GM18511 (cell line): Measurements from ENCODE around the gene SAMD11.

Experiments used
- ATAC-seq: cut with Tn5 transposase; IDR thresholded peaks from one replicate; pipeline ENCODE4 v1.9.1; 2021; ENCODE audit warnings: mild to moderate bottlenecking, moderate library complexity; ENCODE audit not compliant: unreplicated experiment

SAMD11 gene

DNA sequence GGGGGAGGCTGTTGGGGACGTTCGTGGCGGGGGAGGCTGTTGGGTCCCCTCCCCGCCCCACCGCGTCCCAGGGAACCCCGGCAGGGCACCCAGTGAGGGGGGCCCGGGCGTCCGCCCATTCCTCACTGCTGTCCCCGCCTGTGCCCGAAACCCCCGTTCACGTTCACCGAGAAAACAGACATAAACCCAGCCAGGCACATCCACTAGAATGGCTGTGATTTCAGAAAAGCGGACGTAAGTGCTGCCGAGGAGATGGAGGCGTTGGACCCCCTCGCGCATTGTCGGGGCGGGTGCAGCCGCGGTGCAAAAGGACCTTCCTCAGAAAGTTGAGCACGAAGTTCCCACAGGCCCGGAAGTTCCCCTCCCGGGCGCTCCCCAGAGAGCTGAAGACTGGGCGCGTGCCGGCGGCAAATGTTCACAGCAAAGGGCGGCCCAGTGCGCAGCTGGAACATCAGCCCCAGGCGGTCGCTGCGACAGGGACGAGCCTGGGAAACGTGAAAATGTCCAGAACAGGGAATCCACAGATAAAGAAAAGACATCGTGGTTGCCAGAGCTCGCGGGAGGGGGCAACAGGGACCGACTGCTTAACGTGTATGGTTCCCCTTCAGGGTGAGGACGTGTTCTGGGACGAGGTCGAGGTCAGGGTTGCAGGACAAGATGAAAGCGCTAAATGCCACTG, 18.5 kb upstream of the SAMD11 start:
- ATAC-seq: no peak

DNA sequence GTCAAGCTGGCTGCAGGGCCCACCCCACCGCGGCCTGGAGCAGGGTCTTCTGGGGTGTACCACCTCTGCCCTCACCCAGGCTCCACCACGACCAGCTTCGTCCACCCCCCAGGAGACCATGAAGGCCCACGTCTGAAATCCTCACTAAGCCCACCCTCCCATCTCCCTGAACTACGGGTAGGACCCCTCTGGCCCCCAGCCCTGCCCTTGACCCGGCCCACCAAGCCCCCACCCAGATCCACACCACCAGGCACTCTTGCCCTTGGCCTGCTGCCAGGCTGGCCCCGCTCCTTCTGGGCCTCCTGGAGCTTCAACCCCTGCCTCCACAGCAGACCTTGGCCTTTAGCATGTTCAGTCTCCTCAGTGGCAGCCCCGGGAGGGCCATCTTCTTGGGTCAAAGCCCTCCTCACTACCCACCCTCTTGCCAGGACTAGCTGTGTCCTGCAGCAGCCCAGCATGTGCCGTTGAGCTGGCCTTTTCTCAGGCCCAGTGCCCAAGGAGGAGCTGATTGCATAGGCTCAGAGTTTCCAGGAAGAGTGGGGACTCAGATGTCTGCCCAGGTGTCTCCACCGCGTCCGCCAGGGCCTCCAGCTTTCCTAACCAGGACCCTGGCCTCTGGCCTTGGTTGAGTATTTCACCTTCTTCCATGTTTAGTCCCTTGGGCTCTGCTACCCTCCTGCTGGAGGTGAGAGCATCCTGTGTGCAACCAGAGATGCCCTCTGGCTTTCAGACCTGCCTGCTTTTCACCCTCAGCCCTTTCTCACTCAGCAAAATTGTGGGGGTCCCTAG, 17.7 kb upstream of the SAMD11 start:
- no peak for ATAC-seq

- ATAC-seq: no peak
Measured at GRCh38 chr1:906600-907420, 16.9 kb upstream of the SAMD11 start.

DNA sequence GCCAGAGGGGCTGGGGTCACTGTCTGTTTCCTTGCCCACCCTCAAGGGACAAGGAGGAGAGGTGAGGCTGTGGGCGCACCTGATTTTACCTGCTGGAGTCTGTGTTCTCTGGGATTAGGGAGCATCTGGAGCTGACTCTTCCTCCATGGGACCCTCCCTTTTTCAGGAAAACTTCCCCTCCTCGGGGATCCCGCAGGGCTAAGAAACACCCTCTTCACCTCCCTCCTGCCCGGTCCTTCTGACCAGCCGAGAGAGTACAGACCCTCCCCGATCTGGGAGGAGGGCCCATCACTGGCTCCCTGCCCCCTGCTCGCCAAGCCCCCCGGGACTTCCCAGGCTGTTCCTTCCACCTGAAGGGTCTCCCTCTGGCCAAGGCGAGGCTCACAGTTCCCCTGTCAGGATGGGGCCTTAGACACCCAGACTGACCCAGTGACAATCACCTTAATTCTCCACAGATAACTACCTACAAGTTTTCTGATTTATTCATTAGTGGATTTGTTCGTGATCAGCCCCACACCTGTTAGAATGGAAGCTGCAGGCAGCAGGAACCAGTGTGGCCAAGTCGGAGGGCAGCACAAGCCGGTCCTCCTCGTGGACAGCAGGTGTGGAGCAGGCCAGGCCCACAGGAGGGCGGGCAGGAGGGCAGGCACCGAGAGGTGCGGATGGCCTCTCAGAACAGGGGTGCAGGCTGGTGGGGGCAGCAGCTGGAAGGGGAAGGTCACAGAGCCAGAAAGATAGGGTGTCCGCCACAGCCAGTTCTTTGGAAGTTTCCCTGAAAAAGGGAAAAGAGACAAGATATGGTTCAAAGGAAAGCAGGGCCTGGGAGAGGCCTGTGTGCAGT, 15.9 kb upstream of the SAMD11 start:
- ATAC-seq: no peak

- ATAC-seq: no peak
Measured at GRCh38 chr1:908661-909060, 15.1 kb upstream of the SAMD11 start.

DNA sequence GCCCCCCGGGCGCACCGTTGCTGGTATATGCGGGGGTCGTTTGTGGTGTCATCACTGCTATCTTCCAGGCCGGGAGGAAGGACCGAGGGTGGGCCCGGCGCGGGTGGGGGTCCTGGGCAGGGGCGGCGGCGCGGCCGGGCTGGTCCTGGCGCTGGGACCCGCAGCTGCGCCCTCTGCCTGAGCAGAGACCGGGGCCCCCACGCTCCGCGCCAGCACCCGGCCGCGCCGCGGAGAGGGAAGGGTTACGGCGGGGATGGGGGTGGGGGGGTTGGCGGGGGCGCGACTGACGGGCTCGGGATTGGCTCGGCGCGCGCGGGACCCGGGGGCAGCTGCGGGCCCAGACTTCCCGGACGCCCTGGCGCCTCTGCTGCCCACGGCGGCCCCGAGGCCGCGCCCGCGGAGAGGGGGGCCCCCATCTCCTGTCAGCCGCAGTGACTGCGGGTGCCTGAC, 13.8 kb upstream of the SAMD11 start:
- no peak for ATAC-seq

GRCh38 chr1:910311-910880, 13.3 kb upstream of the SAMD11 start:
- no peak for ATAC-seq

DNA sequence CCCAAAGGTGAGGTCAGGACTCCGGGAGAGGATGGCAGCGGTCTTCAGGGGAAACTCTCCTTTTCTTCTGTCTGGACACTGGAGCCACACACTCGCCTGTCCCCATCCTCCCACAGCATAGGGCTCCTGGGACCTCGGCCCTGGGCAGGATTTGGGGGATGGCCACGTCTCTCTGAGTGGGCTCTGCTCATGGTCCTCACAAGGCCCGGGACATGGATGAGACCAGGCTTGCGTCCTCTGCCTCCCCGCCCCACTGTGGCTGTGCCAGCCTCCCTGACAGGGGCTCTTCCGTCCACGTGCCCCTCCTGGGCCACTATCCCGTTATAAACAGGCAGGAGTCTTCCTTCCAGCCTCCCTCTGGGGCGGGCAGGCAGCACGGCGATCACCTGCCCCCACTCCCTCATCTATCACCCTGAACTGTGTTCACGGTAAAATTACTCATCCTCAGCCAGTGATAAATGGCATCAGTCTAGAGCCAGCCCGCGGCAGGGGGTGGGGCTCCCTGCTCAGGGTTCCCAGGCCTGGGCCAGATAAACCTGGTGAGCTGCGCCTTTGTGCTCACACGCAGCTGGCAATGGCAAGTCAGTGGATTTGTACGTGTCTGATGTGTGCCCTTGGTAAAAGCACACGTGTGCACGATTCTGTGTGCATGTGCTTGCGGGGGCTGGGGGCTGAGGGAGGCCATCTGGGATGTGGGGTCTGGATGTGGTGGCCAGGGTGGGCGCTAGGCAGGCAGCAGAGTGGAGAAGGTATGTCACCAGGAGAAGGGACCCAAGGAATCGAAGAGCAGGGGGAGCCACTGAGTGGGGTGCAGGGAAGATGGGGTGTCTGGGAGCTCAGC, 12.6 kb upstream of the SAMD11 start:
- ATAC-seq: no peak

DNA sequence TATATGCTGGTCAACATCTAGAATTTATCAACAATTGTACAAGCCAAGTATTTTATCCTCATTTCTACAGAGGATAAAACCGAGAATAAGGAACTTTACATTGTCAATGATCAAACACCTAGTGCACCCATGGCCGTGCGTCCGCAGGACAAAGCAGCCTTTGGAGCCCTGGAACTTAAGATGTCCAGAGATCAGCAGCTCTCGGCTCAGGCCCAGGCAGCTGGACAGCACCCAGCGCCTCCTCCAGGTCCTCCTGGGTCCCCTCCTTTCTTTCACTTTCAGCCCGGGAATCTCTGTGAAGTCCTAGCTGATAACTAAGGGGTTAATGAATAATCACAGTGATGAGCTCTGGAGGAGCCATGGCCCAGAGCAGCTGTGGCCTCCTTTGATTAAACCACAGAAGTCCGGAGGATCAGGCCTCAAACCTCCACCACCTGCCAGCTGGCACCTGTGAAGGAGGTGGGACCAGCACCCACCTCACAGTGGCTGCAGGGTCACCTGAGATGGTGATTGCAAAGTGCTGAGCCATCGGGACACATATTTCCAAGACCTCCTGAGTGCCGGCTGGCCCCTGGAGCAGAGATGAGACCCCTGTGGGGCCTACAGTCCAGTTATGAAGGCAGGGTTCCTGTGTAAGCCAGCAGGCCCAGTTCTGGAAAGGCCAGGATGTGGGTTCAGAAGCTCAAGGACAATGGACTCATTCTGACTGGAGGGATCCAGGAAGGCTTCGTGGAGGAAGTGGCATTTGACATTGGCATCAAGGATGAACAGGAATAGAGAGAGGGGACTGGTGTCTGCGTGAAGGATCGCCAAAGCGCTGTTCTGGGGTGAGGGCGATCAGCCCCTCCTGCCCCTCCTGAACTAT, 11.6 kb upstream of the SAMD11 start:
- no peak for ATAC-seq

- no peak for ATAC-seq
Measured at GRCh38 chr1:912740-913301, 10.9 kb upstream of the SAMD11 start.

DNA sequence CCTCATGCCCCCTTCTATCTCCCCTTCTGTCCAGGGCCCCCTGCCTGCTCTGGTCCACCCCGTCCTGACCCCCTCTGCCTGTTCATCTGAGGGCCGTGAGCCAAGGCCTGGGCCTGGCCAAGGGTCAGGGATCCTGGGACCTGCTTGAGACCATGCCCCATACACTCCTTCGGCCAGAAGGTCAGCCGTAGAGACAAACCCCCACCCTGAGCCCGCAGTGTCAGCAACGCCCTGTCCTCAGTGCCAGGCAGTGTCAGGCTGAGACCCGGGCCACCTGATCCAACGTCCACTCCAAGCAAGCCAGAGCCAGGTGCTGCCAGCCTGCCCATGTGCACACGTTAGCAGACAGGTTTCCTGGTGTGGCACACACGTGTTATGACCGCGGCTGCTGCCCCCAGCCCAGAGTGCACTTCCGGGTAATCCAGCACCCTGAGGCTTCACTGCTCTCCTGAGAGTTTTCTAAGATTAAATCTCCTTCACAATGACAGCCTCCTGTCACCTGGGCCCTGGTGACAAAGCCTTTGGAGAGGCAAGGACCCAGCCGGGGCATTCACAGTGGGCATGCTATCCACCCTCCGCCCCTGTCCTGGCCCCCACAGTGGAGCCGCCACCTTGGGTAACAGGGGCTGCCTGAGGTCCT, 10.1 kb upstream of the SAMD11 start:
- ATAC-seq: no peak

DNA sequence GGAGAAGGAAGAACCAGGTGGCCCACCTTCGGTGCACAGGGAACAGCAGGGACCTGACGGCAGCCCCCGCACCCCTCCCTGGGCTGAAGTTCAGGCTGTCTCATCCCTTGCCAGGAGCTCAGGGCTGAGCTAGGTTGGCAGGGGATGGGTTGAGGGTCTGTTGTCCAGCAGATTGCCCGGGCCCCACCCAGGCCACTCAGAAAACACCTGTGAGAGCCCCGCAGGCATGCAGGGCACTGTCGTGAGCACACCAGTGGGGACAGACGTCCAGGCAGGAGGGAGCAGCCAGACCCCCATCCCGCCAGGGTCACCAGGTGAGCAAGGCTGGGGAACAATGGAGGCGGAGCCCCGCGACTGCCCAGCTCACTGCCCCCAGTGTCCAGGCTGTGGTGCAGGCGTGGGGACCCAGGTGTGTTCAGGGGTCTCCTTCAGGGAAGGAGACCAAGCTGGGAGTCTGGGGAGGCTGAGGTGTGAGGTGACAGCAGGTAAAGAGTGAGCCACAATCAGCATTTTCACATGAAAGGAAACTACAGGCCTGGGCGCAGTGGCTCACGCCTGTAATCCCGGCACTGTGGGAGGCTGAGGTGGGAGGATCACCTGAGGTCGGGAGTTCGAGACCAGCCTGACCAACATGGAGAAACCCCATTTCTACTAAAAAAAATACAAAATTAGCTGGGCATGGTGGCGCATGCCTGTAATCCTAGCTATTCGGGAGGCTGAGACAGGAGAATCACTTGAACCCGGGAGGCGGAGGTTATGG, 9.4 kb upstream of the SAMD11 start:
- ATAC-seq: no peak

GRCh38 chr1:914891-915280, 8.8 kb upstream of the SAMD11 start:
- no peak for ATAC-seq

GRCh38 chr1:915295-916172, 8.2 kb upstream of the SAMD11 start:
- ATAC-seq: no peak

- ATAC-seq: no peak
Measured at GRCh38 chr1:916173-917075, 7.3 kb upstream of the SAMD11 start.
